ENCODE measurements around the gene SNRPD2.
"Not testable (repeated sequence)": the region's sequence is repeated elsewhere in the genome, so short reads cannot be mapped to it uniquely, and the experiment has no call there.

SNRPD2 gene

GRCh38 chr19:45701676-45702075 lies 9.9 kb upstream of the SNRPD2 start:
- no peak for DNase-seq

DNA sequence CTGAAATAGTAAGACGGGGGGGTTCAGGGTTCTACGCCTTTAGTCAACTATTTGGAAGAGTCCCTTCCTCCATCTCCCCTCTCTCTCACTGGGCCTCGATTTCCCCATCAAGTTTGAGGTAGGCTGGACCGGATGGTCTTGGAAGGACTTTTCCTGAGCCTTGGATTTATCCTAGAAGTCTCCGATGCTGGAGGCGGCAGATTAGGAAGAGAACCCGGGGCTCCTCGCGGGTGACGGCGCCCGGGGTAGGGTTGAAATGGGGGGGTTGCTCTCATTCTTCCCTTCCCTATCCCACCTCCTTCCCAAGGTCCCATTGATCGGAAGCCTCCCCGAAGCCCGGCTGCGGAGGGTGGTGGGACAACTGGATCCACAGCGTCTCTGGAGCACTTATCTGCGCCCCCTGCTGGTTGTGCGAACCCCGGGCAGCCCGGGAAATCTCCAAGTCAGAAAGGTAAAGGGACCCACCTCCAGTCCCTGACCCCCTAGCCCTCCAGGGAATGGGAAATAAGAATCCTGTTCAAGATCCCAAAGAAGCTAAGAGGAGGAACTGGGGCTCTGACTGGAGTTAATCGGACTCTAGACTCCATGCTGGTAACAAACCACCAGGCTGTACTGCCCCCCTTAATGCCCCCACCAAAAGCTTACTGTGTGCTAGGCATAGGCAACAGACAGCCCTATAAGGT lies 1.5 kb upstream of the SNRPD2 start:
- DNase-seq = peak; percentile 87

DNA sequence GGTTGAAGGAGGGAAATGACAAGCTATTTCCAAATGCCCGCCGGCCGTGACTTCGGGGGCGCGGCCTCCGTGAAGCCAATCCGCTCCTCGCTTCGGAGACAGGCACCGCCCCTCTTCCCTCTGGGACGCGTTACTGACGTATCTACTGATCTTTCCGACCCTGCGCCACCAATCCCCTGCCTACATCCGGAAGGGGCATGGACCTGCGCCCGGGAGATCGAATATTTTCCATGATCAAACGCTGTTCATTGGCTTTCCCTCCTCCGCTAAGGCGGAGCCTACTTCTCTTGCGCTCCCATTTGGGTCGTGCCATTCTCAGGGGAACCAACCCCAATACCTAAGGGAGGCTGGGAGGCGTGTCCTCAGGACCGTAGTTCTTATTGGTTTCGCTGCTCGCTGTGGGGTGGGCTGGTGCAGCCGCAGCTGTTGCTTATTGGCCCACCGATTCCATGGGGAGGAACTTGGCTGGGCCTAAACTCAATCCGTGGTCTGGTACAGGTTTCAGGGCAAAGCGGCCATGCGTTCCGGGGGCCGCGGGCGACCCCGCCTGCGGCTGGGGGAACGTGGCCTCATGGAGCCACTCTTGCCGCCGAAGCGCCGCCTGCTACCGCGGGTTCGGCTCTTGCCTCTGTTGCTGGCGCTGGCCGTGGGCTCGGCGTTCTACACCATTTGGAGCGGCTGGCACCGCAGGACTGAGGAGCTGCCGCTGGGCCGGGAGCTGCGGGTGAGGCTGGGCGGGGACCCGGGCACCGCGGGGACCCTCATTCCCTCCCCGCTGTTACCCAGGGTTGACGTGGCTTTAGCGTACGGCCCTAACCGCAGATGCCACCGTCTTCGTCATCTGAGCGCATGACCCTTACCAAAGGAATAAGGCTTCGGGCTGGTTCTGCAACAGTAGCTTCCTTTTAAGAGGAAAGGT lies 693 bp upstream of the SNRPD2 start, which contains the start of gene QPCTL:
Gene QPCTL (plus strand): TSS at position 480 of the 919 bp plus-strand sequence. CDS start 38 bp downstream, at position 518.
- peak; percentile 100 for DNase-seq

DNA sequence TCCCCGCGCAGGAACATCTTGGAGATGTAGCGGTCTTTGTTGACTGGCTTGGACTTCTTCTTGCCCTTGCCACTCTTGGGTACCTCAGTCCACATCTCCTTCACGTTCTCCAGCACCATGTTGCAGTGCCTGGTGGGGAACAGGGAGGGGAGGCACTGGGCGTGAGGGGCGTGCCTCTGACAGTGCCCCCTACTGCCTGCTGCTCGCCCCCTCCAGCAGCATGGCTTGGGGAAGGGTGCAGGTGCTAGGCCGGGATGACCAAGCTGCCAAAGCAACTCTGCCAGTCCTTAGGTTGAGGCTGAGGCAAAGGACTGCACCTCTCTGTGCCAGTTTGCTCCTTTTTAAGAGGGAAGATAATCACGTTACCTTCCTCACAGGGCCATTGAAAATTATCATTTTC lies 4.2 kb downstream of the SNRPD2 start:
- no peak for DNase-seq

GRCh38 chr19:45685045-45685444 lies 6.7 kb downstream of the SNRPD2 start:
- not testable (repeated sequence) for DNase-seq

DNA sequence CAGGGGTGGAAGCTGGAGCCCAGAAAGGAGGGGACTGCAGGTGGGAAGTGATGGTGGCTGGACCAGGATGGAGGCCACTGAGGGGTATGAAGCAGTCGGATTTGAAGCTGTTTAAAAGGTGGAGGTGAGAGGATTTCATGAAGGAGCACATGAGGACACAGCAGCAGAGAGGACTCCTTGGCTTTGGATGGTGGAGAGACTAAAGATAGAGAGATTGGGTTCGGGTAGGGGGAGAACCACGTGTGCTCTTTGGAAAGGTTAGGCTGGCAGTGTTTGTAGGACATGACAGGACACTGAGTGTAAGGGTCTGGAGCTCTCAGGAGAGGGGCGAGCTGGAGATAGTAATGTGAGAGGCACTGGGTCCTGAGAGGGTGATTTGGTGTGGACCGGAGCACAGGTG lies 8.8 kb downstream of the SNRPD2 start:
- no peak for DNase-seq

DNA sequence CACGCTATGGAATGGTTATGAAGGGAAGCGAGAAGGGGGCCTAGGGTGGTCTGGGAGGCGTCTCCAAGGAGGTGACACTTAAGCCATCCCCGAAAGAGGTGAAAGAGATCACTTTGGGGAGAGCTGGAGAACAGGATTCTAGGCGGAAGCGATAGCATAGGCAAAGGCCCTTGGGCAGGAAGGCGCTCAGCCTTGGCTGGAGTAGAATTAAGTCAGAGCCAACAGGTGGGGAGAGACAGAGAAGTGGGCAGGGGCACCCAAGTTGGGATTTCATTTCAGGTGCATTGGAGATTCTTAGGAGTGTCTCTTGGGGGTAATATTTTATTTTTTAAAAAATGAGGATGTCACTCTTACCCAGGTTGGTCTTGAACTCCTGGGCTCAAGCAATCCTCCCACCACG lies 9.6 kb downstream of the SNRPD2 start:
- no peak for DNase-seq

GRCh38 chr19:45681391-45682015 lies 10.2 kb downstream of the SNRPD2 start:
- DNase-seq = peak; percentile 93

DNA sequence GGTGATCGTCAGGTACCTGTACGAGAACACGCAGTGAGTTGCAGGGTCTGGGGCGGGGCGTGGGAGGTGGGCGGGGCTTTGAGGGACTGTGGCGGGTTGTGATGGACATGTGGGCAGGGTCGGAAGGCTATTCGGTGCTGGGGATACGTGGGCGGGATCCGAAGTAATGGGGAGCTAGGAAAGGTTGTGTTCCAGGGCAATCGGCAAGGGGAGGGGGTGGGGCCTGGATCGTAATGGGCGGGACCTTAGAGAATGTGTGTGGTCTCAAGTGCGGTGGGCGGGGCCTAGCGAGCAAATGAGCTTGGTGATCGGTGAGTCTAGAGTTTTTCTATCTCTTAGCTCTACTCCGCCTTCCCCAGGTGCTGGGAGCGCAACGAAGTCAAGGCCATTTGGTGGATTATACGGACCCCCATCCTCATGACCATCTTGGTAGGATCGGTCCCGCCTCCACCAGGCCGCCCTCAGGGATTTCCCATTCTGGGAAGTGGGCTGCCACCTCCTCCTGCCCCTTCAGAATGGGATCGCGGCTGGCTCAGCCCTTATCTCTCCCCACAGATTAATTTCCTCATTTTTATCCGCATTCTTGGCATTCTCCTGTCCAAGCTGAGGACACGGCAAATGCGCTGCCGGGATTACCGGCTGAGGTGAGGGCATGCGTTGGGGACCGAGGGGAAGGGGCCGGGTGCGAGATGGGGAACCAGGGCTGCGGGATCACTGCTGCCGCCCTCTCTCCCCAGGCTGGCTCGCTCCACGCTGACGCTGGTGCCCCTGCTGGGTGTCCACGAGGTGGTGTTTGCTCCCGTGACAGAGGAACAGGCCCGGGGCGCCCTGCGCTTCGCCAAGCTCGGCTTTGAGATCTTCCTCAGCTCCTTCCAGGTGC lies 14.2 kb downstream of the SNRPD2 start:
- peak; percentile 97 for DNase-seq

DNA sequence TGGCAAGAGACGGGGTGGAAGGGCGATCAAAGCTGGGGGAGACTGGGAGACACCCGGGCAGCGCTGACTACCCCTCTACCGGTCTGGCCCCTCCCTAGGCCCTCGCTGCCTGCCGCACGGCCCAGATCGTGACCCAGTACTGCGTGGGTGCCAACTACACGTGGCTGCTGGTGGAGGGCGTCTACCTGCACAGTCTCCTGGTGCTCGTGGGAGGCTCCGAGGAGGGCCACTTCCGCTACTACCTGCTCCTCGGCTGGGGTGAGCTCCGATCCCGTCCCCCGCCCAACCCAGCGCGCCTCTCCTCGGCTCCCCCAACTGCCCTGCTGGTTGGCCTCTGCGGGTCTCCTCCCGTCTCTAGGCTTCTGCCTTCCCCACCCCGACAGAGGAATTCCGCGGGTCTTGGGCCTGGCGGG lies 14.9 kb downstream of the SNRPD2 start:
- DNase-seq = peak; percentile 75

- DNase-seq = peak; percentile 78
Measured at GRCh38 chr19:45674946-45675345, 16.8 kb downstream of the SNRPD2 start.

DNA sequence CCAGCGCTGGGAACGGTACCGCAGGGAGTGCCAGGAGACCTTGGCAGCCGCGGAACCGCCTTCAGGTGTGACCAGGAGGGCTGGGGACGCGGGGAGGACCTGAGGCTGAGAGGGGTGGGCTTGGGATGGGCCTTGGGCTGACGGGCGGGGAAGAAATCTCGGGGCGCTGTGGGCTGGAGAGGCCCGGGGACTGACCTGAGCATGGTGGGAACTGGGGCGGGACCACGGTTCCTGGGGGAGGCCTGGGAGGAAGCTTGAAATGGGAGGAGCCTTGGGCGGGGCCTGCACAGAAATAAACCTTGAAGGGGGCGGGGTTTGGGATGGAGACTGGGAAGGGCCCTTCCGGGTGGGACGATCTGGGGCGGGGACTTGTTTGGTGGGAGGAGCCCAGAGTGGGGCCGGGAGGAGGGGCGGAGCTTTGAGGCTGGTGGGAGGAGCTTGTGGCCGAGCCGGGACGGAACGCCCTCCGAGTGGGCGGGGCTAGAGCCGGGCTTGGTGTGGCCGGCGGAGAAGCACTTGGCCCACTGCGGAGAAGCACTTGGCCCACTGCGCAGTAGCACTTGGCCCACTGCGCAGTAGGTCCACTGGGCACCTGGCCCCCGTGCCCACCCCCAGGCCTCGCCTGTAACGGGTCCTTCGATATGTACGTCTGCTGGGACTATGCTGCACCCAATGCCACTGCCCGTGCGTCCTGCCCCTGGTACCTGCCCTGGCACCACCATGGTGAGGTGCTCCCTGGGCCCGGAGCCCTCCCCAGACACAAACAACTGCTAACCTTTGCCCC lies 20.9 kb downstream of the SNRPD2 start:
- DNase-seq = peak; percentile 54

- peak; percentile 71 for DNase-seq
Measured at GRCh38 chr19:45668342-45668871, 23.3 kb downstream of the SNRPD2 start.

GRCh38 chr19:45667620-45668341 lies 24.0 kb downstream of the SNRPD2 start, which contains the start of gene GIPR:
Gene GIPR, plus strand, starts transcription at chr19:45668221. Its CDS starts 1,300 bp downstream, at chr19:45669521.
- DNase-seq = peak; percentile 84

- no peak for DNase-seq
Measured at GRCh38 chr19:45664575-45664974, 27.2 kb downstream of the SNRPD2 start.

- no peak for DNase-seq
Measured at GRCh38 chr19:45663800-45664199, 28.0 kb downstream of the SNRPD2 start.

DNA sequence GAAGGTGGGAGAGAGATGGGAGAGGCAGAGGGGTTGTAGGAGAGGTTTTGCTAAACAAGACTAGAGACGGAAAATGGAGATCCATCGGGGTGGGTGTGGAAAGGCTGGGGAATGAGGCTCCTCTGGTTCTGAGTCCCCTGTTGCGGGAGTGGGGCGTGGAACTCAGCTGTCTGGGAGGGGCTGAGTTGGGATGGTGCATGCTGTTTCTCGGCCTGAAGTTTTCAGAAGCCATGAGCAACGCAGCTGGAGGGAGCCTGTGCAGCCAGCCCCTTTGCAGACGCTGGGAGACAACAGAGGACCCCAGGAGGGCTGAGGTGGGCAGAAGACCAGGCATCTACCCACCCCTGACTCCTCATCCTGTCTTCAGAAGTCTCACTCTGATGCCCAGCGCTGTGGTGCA lies 31.1 kb downstream of the SNRPD2 start:
- DNase-seq = no peak

DNA sequence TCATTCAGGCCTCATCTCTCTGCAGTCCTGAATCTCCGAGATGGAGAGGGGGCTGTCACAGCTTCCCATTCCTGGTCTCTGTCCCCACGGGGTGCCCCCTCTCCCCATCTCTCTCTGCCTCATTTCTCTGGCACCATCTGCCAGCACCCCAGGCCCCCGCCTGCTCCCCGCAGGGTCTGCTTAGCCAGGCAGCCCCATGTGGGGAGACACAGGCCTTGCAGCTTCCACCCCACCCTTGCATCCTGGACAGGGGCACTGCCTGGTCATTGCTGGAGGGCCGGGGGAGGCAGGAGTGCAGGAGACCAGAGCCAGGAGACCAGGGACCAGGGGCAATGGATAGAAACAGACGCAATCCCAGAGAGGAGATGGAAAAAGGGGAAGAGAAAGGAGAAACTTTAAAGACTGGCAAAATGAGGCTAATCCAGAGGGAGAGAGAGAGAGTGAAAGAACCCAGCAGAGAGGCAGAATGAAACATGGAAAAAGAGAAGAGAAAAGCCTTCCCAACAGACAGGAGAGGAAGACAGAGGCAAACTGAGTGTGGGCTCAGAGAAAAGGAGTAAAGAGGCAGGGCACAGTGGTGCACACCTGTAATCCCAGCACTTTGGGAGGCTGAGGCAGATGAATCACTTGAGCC lies 32.5 kb downstream of the SNRPD2 start:
- no peak for DNase-seq

DNA sequence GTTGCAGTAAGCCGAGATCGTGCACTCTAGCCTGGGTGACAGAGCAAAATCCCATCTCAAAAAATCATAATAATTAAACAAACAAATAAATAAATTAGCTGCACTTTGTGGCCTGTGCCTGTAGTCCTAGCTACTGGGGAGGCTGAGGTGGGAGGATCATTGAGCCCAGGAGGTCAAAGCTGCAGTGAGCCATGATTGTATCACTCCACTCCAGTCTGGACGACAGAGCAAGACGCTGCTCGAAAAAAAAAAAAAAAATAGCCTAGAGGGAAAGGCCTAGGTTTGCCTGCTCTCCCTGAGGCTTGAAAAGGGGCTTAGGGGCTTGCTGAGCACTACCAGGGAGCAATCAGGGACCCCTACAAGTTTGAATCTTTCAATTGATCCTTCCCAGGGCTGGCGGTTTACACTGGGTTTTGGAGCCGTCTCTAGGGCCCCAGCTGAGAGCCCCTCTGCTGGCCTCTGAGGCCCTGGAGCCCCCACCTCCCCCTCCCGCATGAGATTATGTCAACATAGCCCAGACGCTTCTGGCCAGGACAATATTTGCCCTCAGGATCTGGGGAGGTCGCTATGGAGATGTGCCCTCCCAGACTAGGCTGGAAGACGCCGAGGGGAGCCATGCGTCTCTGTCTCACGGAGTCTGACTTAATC lies 34.1 kb downstream of the SNRPD2 start:
- DNase-seq = peak; percentile 68

Data from DMS53 (cell line).